GM21360 (cell line): ENCODE measurements around the gene PTBP1.
"Not testable (repeated sequence)": the region's sequence is repeated elsewhere in the genome, so short reads cannot be mapped to it uniquely, and the experiment has no call there.

Experiments
- ATAC-seq: cut with Tn5 transposase; IDR thresholded peaks from one replicate; pipeline ENCODE4 v1.9.1; 2021; ENCODE audit warnings: mild to moderate bottlenecking, moderate library complexity; ENCODE audit not compliant: unreplicated experiment

PTBP1 gene

DNA sequence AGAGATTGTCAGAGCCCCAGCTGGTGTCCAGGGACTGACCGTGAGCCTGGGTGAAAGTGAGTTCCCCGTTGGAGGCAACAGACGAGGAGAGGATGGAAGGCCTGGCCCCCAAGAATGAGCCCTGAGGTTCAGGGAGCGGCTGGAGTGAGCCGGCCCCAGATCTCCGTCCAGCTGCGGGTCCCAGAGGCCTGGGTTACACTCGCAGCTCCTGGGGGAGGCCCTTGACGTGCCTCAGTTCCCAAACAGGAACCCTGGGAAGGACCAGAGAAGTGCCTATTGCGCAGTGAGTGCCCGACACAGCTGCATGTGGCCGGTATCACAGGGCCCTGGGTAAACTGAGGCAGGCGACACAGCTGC is 53.7 kb downstream of the PTBP1 start:
- ATAC-seq: no peak

DNA sequence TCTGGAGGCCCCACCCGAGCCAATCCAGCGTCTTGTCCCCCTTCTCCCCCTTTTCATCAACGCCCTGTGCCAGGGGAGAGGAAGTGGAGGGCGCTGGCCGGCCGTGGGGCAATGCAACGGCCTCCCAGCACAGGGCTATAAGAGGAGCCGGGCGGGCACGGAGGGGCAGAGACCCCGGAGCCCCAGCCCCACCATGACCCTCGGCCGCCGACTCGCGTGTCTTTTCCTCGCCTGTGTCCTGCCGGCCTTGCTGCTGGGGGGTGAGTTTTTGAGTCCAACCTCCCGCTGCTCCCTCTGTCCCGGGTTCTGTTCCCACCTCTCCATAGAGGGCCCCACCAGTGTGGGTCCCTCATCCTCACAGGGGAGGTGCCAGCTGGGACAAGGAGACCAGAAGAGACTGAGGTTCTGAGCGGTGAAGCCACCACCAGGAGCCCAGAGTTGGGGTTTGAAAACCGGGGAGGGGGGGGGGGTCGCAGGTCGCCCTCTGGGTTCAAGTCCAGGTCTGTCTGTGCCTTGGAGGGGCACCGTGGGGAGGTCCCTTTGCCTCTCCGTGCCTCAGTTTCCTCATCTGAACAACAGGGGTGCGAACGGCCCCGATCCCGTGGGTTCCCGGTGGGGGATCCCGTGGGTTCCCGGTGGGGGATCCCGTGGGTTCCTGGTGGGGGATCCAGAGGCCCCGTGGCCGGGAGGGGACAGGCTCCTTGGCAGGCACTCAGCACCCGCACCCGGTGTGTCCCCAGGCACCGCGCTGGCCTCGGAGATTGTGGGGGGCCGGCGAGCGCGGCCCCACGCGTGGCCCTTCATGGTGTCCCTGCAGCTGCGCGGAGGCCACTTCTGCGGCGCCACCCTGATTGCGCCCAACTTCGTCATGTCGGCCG is 55.1 kb downstream of the PTBP1 start, which contains the start of gene ELANE:
ELANE (plus strand) TSS at position 168 of the 878 bp plus-strand sequence; CDS start at position 194, 26 bp downstream.
- no peak for ATAC-seq

DNA sequence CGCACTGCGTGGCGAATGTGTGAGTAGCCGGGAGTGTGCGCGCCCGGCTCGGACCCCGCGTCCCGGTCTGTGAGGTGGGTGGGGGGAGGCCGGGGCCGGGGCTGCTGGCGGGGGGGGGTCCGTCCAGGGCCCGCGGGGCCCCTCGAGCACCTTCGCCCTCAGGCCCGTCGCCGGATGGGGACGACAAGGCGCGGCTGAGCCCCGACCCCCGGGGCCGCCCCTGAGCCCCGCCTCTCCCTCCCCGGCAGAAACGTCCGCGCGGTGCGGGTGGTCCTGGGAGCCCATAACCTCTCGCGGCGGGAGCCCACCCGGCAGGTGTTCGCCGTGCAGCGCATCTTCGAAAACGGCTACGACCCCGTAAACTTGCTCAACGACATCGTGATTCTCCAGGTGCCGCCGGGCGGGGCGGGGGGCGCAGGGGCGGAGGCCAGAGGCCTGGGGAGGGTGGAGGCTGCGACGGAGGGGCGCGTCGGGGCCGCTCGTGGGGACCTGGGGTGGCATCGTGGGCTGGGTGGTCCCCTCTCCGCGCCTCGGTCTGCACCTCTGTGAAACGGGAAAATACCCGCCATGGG is 55.8 kb downstream of the PTBP1 start:
- no peak for ATAC-seq

DNA sequence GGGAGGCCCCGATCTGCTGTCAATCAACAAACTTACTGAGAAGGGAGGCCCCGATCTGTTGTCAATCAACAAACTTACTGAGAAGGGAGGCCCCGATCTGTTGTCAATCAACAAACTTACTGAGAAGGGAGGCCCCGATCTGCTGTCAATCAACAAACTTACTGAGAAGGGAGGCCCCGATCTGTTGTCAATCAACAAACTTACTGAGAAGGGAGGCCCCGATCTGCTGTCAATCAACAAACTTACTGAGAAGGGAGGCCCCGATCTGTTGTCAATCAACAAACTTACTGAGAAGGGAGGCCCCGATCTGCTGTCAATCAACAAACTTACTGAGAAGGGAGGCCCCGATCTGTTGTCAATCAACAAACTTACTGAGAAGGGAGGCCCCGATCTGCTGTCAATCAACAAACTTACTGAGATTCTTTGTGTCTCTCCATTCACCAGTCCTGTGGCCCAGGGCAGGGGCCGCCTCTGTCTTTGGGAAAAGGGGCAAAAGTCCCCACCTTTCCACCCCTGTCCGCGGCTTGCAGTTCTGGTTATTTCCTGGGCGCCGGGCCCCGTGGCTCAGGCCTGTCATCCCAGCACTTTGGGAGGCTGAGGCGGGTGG is 56.5 kb downstream of the PTBP1 start:
- ATAC-seq: not testable (repeated sequence)

DNA sequence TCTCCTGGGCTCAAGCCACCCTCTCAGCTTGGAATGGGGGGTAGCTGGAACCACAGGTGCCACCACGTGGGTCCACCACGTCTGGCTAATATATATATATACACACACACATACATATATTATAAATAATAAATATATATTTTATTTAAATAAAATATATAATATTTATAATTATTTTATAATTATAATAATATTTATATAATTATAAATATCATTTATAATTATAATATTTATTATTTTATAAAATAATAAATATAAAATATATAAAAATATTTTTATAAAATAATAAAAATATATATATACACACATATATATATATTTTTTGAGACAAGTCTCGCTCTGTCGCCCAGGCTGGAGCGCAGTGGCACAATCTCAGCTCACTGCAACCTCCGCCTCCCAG is 57.3 kb downstream of the PTBP1 start:
- ATAC-seq: no peak

DNA sequence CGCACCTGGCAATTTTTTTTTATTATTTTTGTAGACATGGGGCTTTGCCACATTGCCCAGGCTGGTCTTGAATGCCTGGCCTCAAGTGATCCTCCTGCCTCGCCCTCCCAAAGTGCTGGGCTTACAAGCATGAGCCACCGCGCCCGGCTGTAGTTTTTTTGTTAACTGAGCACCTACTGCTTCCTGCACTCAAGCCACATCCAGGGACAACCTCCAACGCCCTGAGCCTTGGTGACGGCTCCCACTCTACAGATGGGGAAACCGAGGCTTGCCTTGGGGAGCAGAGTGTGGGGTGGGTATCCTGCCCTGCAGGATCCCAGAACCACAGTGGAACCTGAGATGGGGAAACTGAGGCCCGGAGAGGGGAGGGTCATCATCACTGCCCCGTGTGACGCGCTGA is 57.9 kb downstream of the PTBP1 start:
- no peak for ATAC-seq

DNA sequence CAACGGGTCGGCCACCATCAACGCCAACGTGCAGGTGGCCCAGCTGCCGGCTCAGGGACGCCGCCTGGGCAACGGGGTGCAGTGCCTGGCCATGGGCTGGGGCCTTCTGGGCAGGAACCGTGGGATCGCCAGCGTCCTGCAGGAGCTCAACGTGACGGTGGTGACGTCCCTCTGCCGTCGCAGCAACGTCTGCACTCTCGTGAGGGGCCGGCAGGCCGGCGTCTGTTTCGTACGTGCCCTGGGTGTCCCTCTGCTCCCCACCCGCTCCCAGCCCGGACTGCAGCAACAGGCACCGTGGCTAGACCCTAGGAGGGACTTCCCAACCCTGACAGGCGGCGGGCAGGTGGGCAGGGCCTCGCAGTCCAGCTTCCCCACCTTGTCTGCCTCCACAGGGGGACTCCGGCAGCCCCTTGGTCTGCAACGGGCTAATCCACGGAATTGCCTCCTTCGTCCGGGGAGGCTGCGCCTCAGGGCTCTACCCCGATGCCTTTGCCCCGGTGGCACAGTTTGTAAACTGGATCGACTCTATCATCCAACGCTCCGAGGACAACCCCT is 58.4 kb downstream of the PTBP1 start:
- ATAC-seq: no peak

DNA sequence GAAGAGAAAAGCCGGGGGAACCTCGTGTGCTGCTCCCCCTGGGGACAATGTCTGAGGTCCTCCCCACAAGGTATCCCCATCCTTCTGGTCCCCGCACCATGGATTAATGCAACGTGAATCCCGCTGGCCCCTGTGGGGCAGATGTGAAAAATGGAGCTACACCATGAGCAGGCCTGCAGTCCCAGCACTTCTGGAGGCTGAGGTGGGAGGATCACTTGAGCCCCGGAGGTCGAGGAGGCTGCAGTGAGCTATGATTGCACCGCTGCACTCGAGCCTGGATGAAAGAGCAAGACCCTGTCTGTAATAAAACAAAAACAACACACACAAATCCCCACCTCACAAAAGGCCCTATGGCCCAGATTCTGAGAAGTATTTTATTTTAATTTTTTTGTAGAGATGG is 61.0 kb downstream of the PTBP1 start:
- no peak for ATAC-seq

DNA sequence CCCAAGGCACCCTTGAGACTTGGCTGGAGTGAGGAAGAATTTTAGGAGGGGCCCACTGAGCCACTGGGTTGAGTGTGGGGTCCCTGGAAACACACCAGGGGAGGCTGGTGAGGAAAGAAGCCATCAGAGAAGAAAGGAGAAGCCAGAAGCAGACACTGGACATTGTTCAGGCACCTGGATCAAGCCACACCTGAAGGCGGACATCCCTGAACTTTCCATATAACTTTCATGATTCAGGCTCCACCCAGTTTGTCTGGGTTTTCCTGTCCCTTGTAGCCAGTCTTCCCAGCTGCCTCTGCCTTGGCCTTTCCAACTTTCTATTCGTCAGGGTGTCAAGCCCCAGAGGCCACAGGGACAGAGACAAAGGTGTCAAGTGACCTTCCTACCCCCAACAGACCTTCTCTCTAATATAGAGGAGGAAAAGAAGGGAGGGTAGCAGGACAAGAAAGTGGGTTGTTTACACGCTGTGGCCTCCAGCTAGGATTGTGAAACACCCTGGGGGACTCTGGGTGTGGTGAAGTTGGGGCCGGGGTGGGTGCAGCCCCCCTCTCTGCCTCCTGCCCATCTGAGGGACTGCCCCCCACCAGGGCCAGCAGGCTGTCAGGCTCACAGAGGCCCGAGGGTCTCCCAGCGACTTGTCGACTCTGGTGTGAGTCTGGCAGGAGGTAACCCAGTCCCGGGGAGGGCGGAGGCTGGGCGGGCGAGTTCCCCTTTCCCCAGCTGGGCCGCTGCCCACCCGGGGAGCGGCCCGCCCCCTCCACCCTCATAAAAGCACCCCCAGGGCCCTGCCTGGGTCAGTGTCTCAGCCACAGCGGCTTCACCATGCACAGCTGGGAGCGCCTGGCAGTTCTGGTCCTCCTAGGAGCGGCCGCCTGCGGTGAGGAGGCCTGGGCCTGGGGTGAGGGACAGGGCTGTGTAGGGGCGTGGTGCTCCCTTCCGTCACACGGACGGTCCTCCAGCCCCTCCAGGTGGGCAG is 61.9 kb downstream of the PTBP1 start, which contains the start of gene CFD:
CFD (plus strand) TSS at position 797 of the 976 bp plus-strand sequence; CDS start at position 823, 26 bp downstream.
- no peak for ATAC-seq

DNA sequence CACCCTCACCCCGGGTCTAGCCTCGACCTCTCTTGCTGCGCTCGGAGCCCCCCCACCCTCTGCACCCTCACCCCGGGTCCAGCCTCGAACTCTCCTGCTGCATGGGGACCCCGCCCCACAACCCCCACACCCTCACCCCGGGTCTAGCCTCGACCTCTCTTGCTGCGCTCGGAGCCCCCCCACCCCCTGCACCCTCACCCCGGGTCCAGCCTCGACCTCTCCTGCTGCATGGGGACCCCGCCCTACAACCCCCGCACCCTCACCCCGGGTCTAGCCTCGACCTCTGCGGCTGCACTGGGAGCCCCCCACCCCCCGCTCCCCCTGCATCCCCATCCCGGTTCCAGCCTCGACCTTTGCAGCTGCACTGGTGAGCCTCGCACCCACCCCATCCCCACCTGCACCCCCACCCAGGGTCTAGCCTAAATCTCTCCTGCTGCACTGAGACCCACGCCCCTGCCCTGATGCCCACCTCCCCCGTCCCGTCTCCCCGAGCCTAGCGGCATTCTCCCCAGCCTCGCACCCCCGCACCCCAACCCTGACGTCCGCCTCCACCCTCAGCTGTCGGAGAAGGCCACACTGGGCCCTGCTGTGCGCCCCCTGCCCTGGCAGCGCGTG is 64.0 kb downstream of the PTBP1 start:
- ATAC-seq: no peak
